HepG2 (cell line): ENCODE results near the gene ARHGEF40. TPM values are rescaled to one million over a fixed set of nuclear protein-coding genes. Genes with fewer than 3 reads are reported as not detected.
A peak's percentile ranks its signal among the peaks of the same experiment; 100 is the strongest.

Experiments used
- CBX1 ChIP-seq: IDR thresholded peaks from one replicate; pipeline ENCODE4 v1.6.1; 2016; ENCODE audit warnings: antibody characterized with exemption, low read depth
- CBX5 ChIP-seq: sonication (generic); formaldehyde crosslinking; IDR thresholded peaks from 2 replicates; pipeline ENCODE4 v1.4.0; 2020; ENCODE audit warnings: missing genetic modification reagents, borderline replicate concordance
- DR1 ChIP-seq: sonication (generic); formaldehyde crosslinking; IDR thresholded peaks from 2 replicates; pipeline ENCODE4 v1.8.0; 2021; ENCODE audit warnings: mild to moderate bottlenecking, missing genetic modification reagents, inconsistent platforms
- KAT7 ChIP-seq: IDR thresholded peaks from 2 replicates; pipeline ENCODE4 v1.6.1; 2018; ENCODE audit warnings: borderline replicate concordance, missing compliant biosample characterization
- KLF15 ChIP-seq: sonication (generic); formaldehyde crosslinking; IDR thresholded peaks from 2 replicates; pipeline ENCODE4 v1.8.1; 2023; ENCODE audit warnings: borderline replicate concordance, mild to moderate bottlenecking, inconsistent platforms, missing genetic modification reagents, mixed read lengths
- NR2C2 ChIP-seq: sonication (generic); formaldehyde crosslinking; IDR thresholded peaks from 2 replicates; pipeline ENCODE4 v1.4.0; 2020; ENCODE audit warnings: missing genetic modification reagents, mild to moderate bottlenecking, moderate library complexity, borderline replicate concordance
- RAD51 ChIP-seq: fragments of 450-650 bp; IDR thresholded peaks from 2 replicates; pipeline ENCODE4 v1.6.1; 2016; ENCODE audit warnings: borderline replicate concordance
- STAT5B ChIP-seq: sonication (generic); formaldehyde crosslinking; IDR thresholded peaks from 2 replicates; pipeline ENCODE4 v1.4.0; 2020; ENCODE audit warnings: missing genetic modification reagents
- TEAD3 ChIP-seq: optimal IDR thresholded peaks from 2 replicates; pipeline ENCODE3; 2016; ENCODE audit warnings: borderline replicate concordance
- TP53 ChIP-seq: sonication (generic); formaldehyde crosslinking; conservative IDR thresholded peaks from 2 replicates; pipeline ENCODE4 v1.4.0; 2020; ENCODE audit warnings: missing genetic modification reagents
- ZBTB20 ChIP-seq: sonication (generic); formaldehyde crosslinking; IDR thresholded peaks from 2 replicates; pipeline ENCODE4 v1.8.1; 2023; ENCODE audit warnings: missing genetic modification reagents, low read depth, mild to moderate bottlenecking, borderline replicate concordance
- ZFP41 ChIP-seq: sonication (generic); formaldehyde crosslinking; IDR thresholded peaks from 2 replicates; pipeline ENCODE4 v1.4.0; 2020; ENCODE audit warnings: mild to moderate bottlenecking, missing genetic modification reagents, borderline replicate concordance
- ZNF207 ChIP-seq: fragments of 450-650 bp; IDR thresholded peaks from 2 replicates; pipeline ENCODE4 v1.6.1; 2016; ENCODE audit warnings: antibody characterized with exemption, borderline replicate concordance
- ZNF263 ChIP-seq: sonication (generic); formaldehyde crosslinking; IDR thresholded peaks from 2 replicates; pipeline ENCODE4 v1.4.0; 2020; ENCODE audit warnings: missing genetic modification reagents
- ZNF569 ChIP-seq: sonication (generic); formaldehyde crosslinking; IDR thresholded peaks from 2 replicates; pipeline ENCODE4 v1.5.0; 2020; ENCODE audit warnings: mild to moderate bottlenecking, missing genetic modification reagents, moderate library complexity, borderline replicate concordance
- ZNF614 ChIP-seq: IDR thresholded peaks from 2 replicates; pipeline ENCODE4 v1.6.1; 2018; ENCODE audit warnings: missing biosample characterization, missing genetic modification reagents, inconsistent platforms, borderline replicate concordance
- polyA plus RNA-seq, 8 experiments: library from polyadenylated mRNA; depleted of rRNA in 3 of 8; stranded (reverse) in 7 of 8; unstranded in 1 of 8; fragments of >200 nt; fragmentation: Illumina TruSeq in 4 of 8; extraction: Trizol in 4 of 8; gene quantifications; 2 replicates each; pipeline versions ENCODE4 v1.2.1 to v1.2.3, GENCODE V29; 2011 to 2016; ENCODE audit warnings: low read depth in 4 of 8, missing spikeins in 1 of 8, mixed read lengths in 1 of 8; ENCODE audit not compliant: insufficient read depth in 1 of 8
- total RNA-seq, 5 experiments: library from RNA; depleted of rRNA; stranded (reverse); fragments of >200 nt; fragmentation: Illumina TruSeq; extraction: Trizol; gene quantifications; 2 replicates each; pipeline ENCODE4 v1.2.3, GENCODE V29; 2016; ENCODE audit warnings: low read depth in 1 of 5
- TF ChIP-seq, protein P1 (sequence below): sonication (generic); formaldehyde crosslinking; IDR thresholded peaks from 2 replicates; pipeline ENCODE4 v1.4.0; 2020; ENCODE audit warnings: missing genetic modification reagents
- TF ChIP-seq, protein P2 (sequence below): IDR thresholded peaks from 2 replicates; pipeline ENCODE4 v1.6.1; 2016; ENCODE audit warnings: missing genetic modification reagents, missing compliant biosample characterization
- TF ChIP-seq, protein P3 (sequence below): IDR thresholded peaks from 2 replicates; pipeline ENCODE4 v1.6.1; 2016; ENCODE audit warnings: missing compliant biosample characterization, missing genetic modification reagents, borderline replicate concordance
- TF ChIP-seq, protein P4 (sequence below): sonication (generic); formaldehyde crosslinking; IDR thresholded peaks from 2 replicates; pipeline ENCODE4 v1.5.0; 2020; ENCODE audit warnings: mild to moderate bottlenecking, missing genetic modification reagents, moderate library complexity

The ARHGEF40 gene
- total and polyA plus RNA-seq, 2 of the 13 experiments (the other 11 are each of a cell fraction or from before 2014, with no cell fraction given), result 28.1 to 78.1 TPM

DNA sequence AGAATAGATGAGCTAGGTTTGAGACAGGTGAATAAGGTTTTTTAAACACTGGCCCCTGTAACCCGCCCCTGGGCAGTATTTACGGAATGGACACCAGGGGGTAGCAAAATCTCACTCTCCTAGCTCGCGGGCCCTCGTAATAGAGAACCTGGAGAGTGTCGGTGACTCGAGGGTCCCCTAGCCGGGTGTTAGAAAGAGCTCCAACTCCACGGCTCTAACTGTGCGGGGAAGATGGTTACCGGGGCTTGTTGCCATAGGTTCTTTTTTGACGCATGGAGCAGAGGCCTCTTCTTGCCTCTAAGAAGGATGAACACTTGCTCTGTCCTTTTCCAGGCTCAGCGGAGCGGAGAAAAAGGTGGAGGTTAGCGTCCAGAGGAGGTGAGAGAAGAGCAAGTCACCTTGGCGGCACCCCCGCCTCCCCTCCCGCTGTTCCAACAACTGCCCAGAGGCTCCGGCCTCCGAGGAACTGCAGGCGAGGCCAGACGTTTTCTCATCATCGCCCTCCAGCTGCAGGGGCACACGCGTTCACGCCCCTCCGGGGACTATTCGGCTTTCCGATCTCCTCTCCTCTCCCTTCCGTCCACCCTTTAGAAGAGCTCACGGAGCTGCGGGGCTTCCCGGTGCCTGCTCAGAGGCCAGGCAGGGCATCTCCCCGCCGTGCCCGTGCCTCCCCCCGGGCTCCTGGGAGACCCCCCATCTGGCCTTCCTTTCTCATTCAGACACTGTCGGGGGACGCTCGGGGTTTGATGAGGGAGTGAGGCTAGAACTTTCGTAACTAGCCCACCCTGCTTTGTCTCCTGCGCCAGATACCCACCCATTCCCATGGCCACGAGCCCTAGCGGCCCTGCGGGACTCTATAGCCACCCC is 1.4 kb upstream of the ARHGEF40 start (continued):
- TF ChIP-seq STAT5B (CRISPR knock-in tag) (no peak), ZBTB20 (CRISPR knock-in tag) (0 out of 2 replicates have a peak, but pooled peaks have one; percentile 46), ZNF614 (CRISPR knock-in tag) (peak; percentile 81), DR1 (CRISPR knock-in tag) (no peak), KAT7 (CRISPR knock-in tag) (no peak; the same call in 1 of the 2 replicates), CBX1 (no peak), ZNF569 (CRISPR knock-in tag) (no peak), TEAD3 (CRISPR knock-in tag) (peak; percentile 5), ZFP41 (CRISPR knock-in tag) (no peak), ZNF207 (no peak), KLF15 (no peak), TP53 (CRISPR knock-in tag) (no peak), ZNF263 (CRISPR knock-in tag) (no peak; the same call in 1 of the 2 replicates), CBX5 (0 out of 2 replicates have a peak, but pooled peaks have one; percentile 47), RAD51 (no peak), NR2C2 (CRISPR knock-in tag) (no peak)
- TF ChIP-seq, protein P1, sequence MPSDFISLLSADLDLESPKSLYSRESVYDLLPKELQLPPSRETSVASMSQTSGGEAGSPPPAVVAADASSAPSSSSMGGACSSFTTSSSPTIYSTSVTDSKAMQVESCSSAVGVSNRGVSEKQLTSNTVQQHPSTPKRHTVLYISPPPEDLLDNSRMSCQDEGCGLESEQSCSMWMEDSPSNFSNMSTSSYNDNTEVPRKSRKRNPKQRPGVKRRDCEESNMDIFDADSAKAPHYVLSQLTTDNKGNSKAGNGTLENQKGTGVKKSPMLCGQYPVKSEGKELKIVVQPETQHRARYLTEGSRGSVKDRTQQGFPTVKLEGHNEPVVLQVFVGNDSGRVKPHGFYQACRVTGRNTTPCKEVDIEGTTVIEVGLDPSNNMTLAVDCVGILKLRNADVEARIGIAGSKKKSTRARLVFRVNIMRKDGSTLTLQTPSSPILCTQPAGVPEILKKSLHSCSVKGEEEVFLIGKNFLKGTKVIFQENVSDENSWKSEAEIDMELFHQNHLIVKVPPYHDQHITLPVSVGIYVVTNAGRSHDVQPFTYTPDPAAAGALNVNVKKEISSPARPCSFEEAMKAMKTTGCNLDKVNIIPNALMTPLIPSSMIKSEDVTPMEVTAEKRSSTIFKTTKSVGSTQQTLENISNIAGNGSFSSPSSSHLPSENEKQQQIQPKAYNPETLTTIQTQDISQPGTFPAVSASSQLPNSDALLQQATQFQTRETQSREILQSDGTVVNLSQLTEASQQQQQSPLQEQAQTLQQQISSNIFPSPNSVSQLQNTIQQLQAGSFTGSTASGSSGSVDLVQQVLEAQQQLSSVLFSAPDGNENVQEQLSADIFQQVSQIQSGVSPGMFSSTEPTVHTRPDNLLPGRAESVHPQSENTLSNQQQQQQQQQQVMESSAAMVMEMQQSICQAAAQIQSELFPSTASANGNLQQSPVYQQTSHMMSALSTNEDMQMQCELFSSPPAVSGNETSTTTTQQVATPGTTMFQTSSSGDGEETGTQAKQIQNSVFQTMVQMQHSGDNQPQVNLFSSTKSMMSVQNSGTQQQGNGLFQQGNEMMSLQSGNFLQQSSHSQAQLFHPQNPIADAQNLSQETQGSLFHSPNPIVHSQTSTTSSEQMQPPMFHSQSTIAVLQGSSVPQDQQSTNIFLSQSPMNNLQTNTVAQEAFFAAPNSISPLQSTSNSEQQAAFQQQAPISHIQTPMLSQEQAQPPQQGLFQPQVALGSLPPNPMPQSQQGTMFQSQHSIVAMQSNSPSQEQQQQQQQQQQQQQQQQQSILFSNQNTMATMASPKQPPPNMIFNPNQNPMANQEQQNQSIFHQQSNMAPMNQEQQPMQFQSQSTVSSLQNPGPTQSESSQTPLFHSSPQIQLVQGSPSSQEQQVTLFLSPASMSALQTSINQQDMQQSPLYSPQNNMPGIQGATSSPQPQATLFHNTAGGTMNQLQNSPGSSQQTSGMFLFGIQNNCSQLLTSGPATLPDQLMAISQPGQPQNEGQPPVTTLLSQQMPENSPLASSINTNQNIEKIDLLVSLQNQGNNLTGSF (CRISPR knock-in tag), result no peak
- TF ChIP-seq, protein P2, sequence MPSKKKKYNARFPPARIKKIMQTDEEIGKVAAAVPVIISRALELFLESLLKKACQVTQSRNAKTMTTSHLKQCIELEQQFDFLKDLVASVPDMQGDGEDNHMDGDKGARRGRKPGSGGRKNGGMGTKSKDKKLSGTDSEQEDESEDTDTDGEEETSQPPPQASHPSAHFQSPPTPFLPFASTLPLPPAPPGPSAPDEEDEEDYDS (CRISPR knock-in tag), result no peak; the same call in 1 of the 2 replicates
- TF ChIP-seq, protein P3, sequence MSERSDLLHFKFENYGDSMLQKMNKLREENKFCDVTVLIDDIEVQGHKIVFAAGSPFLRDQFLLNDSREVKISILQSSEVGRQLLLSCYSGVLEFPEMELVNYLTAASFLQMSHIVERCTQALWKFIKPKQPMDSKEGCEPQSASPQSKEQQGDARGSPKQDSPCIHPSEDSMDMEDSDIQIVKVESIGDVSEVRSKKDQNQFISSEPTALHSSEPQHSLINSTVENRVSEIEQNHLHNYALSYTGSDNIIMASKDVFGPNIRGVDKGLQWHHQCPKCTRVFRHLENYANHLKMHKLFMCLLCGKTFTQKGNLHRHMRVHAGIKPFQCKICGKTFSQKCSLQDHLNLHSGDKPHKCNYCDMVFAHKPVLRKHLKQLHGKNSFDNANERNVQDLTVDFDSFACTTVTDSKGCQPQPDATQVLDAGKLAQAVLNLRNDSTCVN (CRISPR knock-in tag), result no peak
- TF ChIP-seq, protein P4, sequence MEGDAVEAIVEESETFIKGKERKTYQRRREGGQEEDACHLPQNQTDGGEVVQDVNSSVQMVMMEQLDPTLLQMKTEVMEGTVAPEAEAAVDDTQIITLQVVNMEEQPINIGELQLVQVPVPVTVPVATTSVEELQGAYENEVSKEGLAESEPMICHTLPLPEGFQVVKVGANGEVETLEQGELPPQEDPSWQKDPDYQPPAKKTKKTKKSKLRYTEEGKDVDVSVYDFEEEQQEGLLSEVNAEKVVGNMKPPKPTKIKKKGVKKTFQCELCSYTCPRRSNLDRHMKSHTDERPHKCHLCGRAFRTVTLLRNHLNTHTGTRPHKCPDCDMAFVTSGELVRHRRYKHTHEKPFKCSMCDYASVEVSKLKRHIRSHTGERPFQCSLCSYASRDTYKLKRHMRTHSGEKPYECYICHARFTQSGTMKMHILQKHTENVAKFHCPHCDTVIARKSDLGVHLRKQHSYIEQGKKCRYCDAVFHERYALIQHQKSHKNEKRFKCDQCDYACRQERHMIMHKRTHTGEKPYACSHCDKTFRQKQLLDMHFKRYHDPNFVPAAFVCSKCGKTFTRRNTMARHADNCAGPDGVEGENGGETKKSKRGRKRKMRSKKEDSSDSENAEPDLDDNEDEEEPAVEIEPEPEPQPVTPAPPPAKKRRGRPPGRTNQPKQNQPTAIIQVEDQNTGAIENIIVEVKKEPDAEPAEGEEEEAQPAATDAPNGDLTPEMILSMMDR (CRISPR knock-in tag), result peak; percentile 88
